HG03442 (cell line): Measurements from ENCODE around the gene TSBP1.

Experiments used
- ATAC-seq: cut with Tn5 transposase; IDR thresholded peaks from one replicate; pipeline ENCODE4 v1.9.1; 2021; ENCODE audit warnings: mild to moderate bottlenecking, moderate library complexity; ENCODE audit not compliant: unreplicated experiment

Gene TSBP1, protein sequence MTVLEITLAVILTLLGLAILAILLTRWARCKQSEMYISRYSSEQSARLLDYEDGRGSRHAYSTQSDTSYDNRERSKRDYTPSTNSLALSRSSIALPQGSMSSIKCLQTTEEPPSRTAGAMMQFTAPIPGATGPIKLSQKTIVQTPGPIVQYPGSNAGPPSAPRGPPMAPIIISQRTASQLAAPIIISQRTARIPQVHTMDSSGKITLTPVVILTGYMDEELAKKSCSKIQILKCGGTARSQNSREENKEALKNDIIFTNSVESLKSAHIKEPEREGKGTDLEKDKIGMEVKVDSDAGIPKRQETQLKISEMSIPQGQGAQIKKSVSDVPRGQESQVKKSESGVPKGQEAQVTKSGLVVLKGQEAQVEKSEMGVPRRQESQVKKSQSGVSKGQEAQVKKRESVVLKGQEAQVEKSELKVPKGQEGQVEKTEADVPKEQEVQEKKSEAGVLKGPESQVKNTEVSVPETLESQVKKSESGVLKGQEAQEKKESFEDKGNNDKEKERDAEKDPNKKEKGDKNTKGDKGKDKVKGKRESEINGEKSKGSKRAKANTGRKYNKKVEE

DNA sequence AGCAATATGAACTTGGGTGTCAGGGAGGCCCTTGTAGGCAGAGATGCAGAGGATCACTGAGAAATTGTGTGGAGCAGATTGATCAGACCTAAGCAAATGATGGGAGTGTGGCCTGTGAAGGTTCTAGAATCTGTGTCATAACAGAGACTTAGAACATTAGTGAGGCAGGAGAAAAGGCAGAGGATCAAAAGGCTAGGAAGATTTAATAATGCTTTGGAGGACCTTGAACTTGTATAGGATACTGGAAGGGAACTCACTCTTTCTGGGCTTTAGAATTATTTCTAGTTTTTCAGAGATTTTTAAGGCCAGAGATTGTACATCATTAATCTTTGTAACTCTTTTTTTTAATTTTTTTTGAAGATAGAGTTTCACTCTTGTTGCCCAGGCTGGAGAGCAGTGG, at the start of gene TSBP1:
TSS of gene TSBP1 (minus strand) at position 101 of the 400 bp plus-strand sequence. CDS start 197 bp downstream, outside the sequence.
- ATAC-seq, result no peak

DNA sequence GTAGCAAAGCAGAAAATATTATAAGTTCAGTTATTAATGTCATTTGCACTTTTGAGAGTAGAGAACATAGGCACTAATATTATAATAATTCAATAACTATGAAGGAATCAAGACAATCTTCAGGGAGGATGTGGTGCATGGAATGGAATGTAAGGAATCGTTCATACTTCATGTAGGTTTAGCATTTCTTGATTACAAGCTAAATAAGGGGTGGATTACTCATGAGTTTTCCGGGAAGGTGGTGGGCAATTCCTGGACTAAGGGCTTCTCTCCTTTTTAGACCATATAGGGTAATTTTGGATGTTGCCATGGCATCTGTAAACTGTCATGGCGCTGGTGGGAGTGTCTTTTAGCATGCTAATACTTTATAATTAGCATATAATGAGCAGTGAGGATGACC, 44.3 kb upstream of the TSBP1 start:
- no peak for ATAC-seq

DNA sequence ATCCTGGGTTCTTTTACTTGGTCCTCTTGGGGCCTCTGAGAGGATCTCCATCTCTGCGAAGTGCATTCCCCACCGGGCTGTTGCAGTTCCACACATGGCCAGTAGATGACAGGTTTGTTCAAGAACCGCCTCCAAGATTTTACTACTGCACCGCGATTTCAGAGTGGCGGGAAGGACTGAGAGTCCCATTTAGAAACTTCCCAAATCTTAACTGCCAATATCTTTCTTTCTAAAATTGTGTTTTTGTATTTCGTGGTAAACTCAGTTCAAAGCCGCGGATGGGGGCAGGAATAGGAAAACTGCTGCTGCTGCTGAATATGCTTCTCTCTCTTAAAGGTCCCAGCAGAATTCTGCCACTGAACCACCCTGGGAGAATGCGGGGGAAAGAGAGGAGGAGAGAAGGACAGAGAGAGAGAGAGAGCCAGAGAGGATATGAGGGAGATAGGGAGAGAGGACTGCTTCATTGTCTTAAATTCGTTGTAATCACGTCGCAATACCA, 43.9 kb upstream of the TSBP1 start:
- no peak for ATAC-seq

DNA sequence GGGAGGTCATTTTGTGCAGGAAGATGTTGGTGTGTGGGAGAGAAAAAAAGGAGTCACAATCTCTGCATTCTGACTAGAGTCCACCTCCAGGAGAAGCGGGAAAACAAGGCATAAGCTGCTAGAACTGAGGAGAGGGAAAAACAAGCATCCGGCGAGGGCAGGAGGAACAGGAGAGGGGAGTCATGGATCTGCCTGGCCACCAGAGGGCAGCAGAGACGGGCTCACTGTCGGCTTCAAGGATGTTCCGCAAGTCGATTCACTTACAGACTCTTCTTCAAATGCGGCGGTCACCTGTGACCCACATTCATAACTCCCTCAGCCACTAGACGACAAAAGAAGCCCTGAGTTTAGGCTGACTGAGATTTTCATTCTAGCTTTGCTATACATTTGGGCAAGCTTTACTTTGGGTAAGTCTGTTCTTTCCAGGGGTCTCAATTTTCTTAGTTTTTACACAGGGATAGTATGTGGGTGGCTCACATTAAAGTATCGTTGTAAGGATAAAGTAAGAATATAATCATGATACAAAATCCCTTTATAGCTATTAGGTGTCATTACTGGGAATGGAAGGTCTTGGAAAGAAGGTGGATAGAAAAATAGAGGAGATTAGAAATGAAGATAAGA, 41.8 kb upstream of the TSBP1 start:
- ATAC-seq, result no peak

DNA sequence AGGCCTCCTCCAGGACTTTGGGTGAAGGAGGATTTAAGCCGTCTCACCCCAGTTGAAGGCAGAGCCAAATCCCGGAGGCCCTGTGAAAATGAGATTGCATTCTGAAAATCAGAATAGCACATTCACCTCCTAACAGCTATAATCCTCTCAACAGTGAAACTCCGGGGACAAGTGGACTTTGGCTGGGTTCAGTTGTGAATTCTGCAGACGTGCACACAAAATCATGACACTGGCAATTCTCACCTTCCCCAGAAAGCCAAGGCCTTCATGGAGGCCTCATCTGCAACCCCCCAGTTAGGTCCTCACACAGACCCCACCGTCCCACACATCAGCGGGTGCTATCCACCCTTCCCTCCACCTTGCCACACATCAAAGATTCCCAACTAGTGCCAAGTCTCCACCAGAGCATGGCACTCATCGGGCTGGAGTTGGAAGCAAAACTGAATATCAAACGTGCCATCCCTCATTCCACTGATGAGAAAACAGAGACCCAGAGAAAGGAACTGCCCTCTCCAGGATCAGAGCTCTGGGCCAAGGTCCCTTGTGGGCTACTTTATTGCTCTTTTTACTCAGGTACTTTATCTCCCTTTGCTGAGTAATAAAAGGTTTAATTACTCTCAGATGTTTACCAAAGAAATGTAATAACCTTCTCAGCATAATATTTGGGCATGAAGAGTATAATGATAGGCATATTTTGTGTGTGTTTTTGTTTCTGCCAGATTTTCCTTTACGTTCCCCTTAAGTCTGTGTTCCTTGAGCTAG, 40.0 kb upstream of the TSBP1 start:
- no peak for ATAC-seq

DNA sequence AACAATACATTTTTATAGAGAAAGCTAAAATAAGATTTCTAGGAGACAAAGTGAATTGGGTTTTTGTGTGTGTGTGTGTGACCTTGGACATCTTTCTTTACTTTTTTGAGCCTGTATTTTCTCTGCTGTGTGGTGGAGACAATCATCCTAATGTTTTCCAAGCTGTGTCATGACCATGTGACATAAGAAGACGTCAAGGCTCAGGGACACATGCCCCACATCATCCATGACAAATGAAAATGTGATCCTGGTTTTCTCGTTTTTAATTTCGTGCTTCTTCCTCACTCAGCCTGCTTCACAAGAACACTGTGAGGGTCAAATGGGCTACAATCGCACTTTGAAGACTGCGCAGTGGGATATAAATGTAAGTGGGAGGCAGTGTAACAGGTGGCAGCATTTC, 39.2 kb upstream of the TSBP1 start:
- ATAC-seq, result no peak

DNA sequence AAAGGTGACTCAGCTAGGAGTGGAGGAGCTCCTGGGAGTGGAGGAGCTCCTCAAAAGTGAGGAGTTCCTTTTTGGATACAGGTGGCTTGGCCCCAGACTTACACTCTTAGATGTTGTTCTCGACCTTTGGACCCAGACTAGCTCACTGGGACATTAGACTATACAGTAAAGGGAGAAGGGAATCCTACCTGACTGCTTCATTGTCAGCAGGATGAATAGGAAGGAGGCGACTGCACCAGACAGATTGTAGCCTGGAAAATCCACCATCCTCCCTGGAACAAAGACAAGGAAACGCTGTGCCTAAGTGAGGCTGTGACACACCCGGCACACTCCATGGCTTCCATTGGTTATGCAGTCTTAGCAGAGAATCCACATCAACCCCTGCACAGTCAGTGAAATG, 35.2 kb upstream of the TSBP1 start, which contains the start of gene BTNL2:
TSS of gene BTNL2 (minus strand) at position 325 of the 400 bp plus-strand sequence. CDS start at position 267, 58 bp downstream.
- ATAC-seq, result no peak

DNA sequence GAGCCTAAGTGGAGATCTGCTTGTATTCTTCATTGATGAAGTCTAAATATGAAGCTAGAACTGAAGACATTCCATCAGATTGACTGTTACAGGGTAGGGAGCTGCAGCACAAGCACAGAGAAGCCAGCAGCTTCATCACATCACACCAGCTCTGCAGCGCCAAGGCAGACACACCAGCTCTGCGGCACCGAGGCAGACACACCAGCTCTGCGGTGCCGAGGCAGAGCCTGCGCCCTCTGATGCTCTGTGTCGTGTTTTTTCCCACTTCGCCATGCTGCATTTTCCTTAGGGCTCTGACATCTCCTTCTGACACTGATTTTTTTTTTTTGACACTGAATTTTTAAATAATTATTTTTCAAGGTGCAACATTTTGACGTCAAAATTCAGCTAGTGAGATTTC, 34.5 kb upstream of the TSBP1 start:
- no peak for ATAC-seq

DNA sequence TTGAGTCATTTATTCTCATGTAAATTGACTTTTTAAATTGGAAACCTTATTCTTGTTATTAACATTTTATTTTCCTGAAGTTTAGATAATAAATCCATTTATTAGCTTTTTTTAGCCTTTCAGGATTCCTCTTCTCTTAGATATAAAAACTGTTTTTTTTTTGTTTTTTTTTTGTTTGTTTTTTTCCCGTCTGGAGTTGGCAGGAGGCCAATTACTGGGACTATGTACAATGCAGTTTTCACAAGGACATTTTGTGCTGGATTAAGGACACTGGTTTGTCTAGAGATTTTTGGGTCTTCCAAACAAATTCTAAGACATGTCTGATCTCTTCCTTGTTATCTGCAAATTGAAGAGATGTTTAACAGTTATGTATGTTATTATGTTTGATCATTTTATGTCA, 34.0 kb upstream of the TSBP1 start:
- no peak for ATAC-seq

DNA sequence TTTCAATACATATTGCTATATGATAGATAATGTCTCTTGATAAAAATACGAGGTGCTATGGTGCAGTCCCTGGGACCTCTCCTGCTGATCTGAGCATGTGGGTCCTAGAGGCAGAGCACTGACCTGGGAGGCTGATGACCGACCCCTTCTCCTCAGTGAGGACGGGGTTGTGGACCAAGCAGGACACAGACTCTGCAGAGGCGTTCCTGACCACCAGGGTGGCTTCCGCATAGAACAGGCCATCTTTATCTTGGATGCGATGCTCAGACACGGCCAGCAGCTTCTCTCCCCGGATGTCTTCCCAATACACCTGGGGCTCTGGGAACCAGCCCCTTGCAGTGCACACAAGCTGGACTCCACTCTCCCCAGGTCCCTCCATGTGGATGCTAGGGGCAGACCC, 31.1 kb upstream of the TSBP1 start:
- ATAC-seq, result no peak

DNA sequence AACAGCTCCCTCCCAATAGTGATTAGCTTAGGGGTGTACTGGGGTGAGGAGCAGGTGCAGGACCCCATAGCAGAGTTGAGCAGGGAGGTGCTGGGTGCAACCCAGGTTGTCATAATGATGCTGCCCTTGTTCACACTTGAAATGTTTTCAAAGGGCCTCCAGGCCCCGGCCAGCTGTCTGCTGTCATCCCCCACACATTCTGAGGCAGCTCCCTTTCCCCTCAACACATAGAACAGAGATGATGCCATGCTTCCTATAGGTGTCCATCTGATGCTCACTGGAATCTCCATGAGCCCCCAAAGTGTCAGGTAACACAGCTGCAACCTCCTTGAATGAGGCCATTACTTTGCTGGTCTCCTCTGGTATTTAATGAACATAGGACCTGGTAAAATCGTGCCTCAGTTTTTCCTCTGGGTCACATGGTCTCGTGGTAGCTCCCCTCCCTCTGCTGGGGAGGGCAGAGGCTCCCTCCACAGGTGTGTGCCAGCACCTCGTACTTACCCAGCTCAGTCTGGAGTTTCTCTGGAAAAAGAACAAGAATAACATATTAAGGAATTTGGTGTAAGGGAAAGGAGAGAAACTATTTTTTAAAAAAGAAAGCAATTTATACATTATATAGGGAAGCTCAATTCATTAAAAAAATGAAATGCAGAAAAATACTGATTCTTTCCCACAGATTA, 29.7 kb upstream of the TSBP1 start:
- ATAC-seq, result no peak

DNA sequence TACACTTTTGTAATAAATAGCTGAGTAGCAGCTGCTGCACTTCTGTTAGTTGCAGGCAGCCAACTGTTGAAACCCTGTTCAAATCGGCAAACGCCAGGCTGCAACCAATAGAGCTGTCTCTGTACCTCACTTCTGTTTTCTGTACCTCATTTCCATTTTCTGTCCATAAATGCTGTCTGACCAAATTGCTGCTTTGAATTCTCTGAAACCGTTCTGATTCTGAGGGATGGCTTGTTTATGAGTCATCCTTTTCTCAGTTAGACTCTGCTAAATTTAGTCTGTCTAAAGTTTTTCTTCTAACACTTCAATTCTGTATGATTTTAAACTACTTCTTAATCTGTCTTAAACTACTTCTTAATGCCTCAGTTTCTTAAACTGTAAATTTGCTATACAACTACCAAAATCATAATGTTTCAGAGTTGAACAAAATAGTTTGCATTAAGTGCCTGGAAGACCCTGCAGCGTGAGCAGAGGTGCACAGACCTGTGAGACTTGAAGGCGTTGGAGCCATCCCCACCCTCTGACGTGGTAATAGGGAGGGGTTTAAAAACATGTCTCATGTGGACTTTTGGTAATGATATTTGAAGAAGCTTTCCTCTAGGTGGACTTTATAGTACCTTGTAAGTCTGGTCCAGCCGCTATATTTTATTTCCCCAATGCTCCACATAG, 25.7 kb upstream of the TSBP1 start:
- peak; percentile 76 for ATAC-seq

DNA sequence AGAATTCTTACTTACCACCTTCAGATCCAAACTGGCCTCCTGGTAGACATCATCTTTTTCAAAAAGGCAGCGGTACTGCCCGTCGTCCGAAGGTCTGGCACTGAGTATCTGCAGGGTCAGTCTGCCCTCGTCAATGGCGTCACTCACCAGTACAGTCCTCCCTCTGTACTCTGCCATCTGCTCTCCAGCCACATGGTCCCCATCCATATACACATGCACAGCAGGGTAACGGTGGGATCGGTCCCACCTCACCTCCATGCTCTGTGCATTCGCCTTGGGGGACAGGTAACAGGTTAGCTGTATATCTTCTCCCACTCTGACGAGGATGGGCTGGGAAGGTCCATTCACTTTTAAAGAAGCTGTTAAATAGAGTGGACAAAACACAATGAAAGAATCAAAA, 24.3 kb upstream of the TSBP1 start:
- no peak for ATAC-seq

DNA sequence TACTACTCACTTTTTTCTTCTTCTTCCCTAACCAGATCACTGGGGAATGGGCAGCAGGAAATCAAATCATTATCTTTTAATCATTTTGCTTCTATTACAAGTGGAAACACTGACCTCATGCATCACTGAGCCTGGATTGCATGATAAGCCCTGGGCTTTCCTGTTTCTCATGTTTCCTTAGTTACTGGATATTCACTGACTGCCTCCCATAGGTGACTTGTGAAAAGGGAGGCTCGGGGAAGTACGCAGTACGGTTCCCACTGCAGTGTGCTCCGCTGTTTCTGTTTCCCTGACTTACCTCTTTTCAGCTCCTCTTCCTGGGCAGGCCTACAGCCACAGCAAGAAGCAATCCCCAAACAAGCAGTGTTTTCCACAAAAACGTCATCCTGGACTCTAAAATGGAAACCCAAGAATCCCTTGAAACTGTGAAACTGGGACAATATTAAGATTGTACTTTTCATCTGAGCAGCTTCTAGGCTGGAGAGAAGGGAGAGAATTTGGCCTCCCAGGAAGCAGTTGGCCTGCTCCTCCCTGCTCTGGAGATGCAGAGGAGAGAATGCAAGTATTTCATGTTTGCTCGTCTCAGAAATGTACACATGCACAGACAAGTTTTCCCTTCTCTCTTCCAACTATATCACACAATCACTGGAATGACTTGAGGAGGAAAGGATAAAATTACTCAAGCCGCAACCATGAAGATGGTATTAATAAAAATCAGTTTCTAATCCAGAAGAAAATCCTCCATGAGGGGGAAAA, 22.1 kb upstream of the TSBP1 start:
- ATAC-seq, result no peak

DNA sequence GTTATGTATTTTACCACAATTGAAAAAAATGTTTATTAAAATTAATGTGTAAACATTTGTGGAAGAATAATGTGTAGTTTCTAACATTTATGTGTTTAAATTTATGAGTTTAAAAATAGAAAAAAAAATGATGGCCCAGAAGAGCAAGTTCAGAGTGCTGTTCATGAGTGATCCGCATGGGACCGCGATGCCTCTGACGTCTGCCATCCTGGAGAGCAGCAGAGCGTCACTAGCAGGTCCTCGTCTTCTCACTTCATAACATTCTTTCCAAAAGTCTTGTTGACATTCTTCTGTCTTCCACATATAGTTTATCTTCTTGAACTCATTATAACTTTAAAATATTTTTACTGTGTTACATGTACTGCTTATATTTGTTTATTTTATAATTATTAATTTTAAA, 19.8 kb upstream of the TSBP1 start:
- no peak for ATAC-seq

DNA sequence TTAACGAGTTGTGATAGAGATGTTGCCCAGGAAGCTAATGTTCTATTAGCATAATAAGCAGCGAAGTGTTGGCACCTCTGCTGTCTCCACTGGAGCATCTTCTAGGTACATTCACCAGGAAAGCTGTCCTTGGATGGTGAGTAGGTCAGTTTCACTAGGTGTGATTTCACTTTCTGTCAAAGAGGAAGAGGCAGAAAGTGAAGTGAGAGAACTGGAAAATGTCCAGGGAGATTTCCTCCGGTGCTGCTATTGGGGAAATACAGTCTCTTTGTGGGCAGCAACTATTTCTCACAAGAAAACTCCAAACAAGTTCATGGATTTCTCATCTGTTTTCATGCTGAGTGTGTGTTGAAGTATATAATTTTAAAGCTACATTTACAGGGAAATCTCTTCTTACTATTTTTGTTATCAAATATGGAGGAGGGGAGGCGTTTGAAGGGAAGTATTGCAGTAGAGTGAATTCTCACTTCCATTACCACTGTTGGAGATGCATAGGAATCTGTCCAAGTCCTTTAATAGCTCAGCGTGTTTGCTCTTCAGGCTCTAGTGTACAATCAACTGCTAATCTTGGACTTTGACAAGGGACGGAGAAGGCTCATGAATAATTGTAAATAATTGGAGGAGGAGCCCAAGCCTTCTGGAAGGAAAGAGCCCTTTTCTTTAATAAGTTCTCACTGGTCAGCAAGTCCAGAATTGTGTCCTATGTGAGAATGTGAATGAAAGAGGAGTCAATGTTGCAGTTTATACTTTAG, 16.1 kb upstream of the TSBP1 start:
- no peak for ATAC-seq

DNA sequence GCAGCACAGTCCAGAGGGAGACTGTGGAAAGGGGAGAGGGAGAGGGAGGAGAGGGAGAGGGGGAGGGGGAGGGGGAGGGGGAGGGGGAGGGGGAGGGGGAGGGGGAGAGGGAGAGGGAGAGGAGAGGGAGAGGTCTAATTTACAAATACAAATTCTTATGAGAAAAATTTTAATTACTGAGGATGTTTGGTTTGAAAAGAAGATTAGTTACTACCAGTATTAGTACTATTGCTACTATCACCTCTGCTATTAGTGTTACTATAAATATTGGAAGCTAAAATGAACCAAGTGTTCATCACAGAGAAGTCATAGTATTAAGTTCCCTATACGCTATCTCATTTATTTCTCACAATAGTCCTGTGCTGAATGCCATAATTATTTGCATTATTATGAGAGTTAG, 14.3 kb upstream of the TSBP1 start:
- no peak for ATAC-seq

DNA sequence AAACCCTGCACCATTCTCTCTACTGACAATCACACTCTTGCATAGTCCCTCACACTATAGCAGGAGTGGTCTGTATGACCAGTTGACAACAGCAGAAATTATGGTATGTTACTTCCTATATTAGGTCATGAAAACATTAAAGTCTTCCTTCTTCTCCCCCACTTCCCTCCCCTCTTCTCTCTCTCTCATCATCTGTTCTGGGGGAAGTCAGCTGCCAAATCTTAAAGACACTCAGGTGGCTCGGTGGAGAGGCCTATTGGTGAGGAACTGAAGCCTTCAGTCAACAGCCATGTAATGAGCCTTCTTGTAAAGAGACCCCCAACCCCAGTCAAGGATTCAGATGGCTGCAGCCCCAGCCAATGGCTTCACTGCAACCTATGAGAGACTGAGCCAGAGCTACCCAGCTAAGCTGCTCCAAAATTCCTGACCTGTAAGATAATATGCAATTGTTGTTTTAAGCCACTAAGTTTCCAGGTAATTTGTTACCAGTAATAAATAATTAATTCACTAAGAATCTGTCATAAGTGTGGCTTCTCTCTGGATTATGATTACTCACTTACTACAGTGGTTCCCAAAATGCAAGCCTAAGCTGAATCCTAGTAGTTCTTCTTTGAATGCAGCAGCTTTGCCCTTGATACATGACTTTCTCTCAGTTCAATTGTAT, 11.2 kb upstream of the TSBP1 start:
- ATAC-seq, result no peak
